DOHH2 (cell line): ENCODE results near the gene CDK9.

Experiments used
- EZH2phosphoT487 ChIP-seq: fragments of 200-600 bp; sonication (generic); IDR thresholded peaks from 2 replicates; pipeline ENCODE4 v1.6.1; 2017; ENCODE audit warnings: borderline replicate concordance, mild to moderate bottlenecking, antibody characterized with exemption, low read length, moderate library complexity, mixed read lengths
- TF ChIP-seq, protein P1 (sequence below): fragments of 200-600 bp; sonication (generic); IDR thresholded peaks from one replicate; pipeline ENCODE4 v1.5.1; 2014; ENCODE audit warnings: antibody characterized with exemption, mild to moderate bottlenecking, low read depth, low read length; ENCODE audit not compliant: poor library complexity, severe bottlenecking

DNA sequence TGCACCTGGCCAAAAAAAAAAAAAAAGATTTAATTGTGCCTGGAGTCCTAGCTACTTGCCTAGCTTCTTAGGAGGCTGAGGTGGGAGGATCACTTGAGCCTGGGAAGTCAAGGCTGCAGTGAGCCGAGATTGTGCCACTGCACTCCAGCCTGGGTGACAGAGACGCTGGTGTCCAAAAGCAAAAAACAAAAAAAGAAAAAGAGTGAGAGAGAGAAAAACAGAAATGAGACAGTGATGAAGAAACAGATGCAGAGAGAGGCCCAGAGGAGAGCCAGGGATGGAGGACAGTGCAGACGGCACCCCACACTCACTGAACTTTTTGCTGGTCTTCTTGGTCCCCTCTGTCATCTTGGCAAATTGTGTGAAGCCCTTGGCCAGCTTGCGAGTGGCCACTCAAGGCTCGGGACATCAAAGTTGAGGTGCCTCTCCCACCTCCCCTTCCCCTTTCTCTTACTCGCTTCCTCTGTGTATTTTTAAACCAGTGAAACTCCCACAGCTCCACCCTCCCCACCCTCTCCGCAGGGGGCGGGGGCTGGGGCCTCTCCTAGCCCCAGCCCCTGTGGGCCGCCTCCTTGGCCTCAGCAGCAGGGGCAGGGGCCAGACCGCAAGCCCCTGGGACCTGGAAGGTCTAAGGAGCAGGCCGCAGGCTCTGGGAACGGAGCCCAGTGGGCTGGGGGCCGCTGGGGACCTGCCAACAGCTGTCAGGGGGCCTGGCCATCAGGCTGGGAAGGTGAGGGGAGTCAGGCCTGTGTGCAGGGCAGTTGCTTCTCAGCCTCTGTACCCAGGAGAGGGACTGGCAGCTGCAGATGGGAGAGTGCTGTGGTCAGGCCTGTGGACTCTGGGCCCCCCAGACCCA is 7.3 kb upstream of the CDK9 start, which contains the start of gene SH2D3C:
- TF ChIP-seq, protein P1, sequence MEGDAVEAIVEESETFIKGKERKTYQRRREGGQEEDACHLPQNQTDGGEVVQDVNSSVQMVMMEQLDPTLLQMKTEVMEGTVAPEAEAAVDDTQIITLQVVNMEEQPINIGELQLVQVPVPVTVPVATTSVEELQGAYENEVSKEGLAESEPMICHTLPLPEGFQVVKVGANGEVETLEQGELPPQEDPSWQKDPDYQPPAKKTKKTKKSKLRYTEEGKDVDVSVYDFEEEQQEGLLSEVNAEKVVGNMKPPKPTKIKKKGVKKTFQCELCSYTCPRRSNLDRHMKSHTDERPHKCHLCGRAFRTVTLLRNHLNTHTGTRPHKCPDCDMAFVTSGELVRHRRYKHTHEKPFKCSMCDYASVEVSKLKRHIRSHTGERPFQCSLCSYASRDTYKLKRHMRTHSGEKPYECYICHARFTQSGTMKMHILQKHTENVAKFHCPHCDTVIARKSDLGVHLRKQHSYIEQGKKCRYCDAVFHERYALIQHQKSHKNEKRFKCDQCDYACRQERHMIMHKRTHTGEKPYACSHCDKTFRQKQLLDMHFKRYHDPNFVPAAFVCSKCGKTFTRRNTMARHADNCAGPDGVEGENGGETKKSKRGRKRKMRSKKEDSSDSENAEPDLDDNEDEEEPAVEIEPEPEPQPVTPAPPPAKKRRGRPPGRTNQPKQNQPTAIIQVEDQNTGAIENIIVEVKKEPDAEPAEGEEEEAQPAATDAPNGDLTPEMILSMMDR = no peak
- TF ChIP-seq EZH2phosphoT487 = no peak
